SU-DHL-6 (cell line): Measurements from ENCODE around the gene AQP6.

Experiments
- H2AFZ ChIP-seq: fragments of 200-600 bp; sonication (generic); 2 replicates; pipeline ENCODE4 v1.6.1; 2014; ENCODE audit warnings: low read depth, mild to moderate bottlenecking, moderate library complexity, mixed read lengths, antibody characterized with exemption, low read length; ENCODE audit not compliant: severe bottlenecking
- H3F3A ChIP-seq: fragments of 200-600 bp; shearing (Covaris generic); 2 replicates; pipeline ENCODE4 v1.6.0; 2016; ENCODE audit warnings: antibody characterized with exemption, mild to moderate bottlenecking; ENCODE audit not compliant: insufficient read depth
- H3K27ac ChIP-seq: fragments of 200-600 bp; sonication (generic); 2 replicates; pipeline ENCODE4 v1.5.1; 2016; ENCODE audit warnings: low read depth, mild to moderate bottlenecking, low read length, moderate library complexity, mixed read lengths
- H3K27me3 ChIP-seq: fragments of 200-600 bp; sonication (generic), shearing (Covaris generic); 2 replicates; pipeline ENCODE4 v1.6.0; 2014; ENCODE audit warnings: mild to moderate bottlenecking, low read length
- H3K36me3 ChIP-seq: fragments of 200-600 bp; sonication (generic); 2 replicates; pipeline ENCODE4 v1.6.1; 2014; ENCODE audit warnings: mild to moderate bottlenecking, low read length, mixed read lengths
- H3K4me2 ChIP-seq: fragments of 300-600, 200-600 bp; shearing (Covaris generic), sonication (generic); 2 replicates; pipeline ENCODE4 v1.6.0; 2014; ENCODE audit warnings: low read length, low read depth, mild to moderate bottlenecking; ENCODE audit not compliant: poor library complexity, severe bottlenecking
- H3K4me3 ChIP-seq: fragments of 200-600 bp; sonication (generic); 2 replicates; pipeline ENCODE4 v1.5.1; 2014; ENCODE audit warnings: antibody characterized with exemption, low read length, mild to moderate bottlenecking, mixed read lengths; ENCODE audit not compliant: insufficient read depth, poor library complexity, severe bottlenecking
- H3K79me2 ChIP-seq: fragments of 200-600 bp; sonication (generic); 2 replicates; pipeline ENCODE4 v1.6.1; 2014; ENCODE audit warnings: mild to moderate bottlenecking, low read length, moderate library complexity; ENCODE audit not compliant: insufficient read depth
- H3K9ac ChIP-seq: fragments of 200-600 bp; sonication (generic); 2 replicates; pipeline ENCODE4 v1.7.0; 2014; ENCODE audit warnings: mild to moderate bottlenecking, low read length
- H3K9me2 ChIP-seq: fragments of 200-600 bp; sonication (generic); replicated peaks from 2 replicates; pipeline ENCODE4 v1.6.1; 2014; ENCODE audit warnings: low read length; ENCODE audit not compliant: insufficient read depth
- H3K9me3 ChIP-seq: fragments of 200-600 bp; sonication (generic); 2 replicates; pipeline ENCODE4 v1.6.1; 2014; ENCODE audit warnings: low read length, mixed read lengths; ENCODE audit not compliant: insufficient read depth
- H4K20me1 ChIP-seq: fragments of 200-600 bp; sonication (generic); 2 replicates; pipeline ENCODE4 v1.6.1; 2014; ENCODE audit warnings: low read depth, mild to moderate bottlenecking, antibody characterized with exemption, low read length, moderate library complexity, mixed read lengths
- CTCF ChIP-seq: fragments of 200-600 bp; sonication (generic); IDR thresholded peaks from one replicate; pipeline ENCODE4 v1.5.1; 2017; ENCODE audit warnings: antibody characterized with exemption, mild to moderate bottlenecking, low read length, moderate library complexity; ENCODE audit not compliant: insufficient read depth, poor library complexity, severe bottlenecking
- EZH2phosphoT487 ChIP-seq: fragments of 200-600 bp; sonication (generic), shearing (Covaris generic); conservative IDR thresholded peaks from 2 replicates; pipeline ENCODE4 v1.6.1; 2018; ENCODE audit warnings: mild to moderate bottlenecking, antibody characterized with exemption, low read length, moderate library complexity, mixed read lengths

The AQP6 gene

GRCh38 chr12:49974231-49974675 lies 1.5 kb downstream of the AQP6 start:
- TF ChIP-seq CTCF (no peak), EZH2phosphoT487 (no peak)
- H3K4me2 ChIP-seq: no peak overlapping the region
- H3K9ac ChIP-seq: no peak overlapping the region
- H3F3A ChIP-seq: no peaks in the 10 kb centered on the region
- no peak overlapping the region for H3K4me3 ChIP-seq
- H3K9me3 ChIP-seq: no peaks in the 10 kb centered on the region
- H4K20me1 ChIP-seq: no peaks in the 10 kb centered on the region
- no peaks in the 10 kb centered on the region for H3K27me3 ChIP-seq
- no peaks in the 10 kb centered on the region for H3K79me2 ChIP-seq
- no peaks in the 10 kb centered on the region for H3K9me2 ChIP-seq
- no peak overlapping the region for H3K27ac ChIP-seq
- H2AFZ ChIP-seq: no peak overlapping the region
- H3K36me3 ChIP-seq: no peaks in the 10 kb centered on the region

- Histone ChIP-seq H3F3A (no peaks in the 10 kb centered on the region), H3K9me2 (no peaks in the 10 kb centered on the region), H4K20me1 (no peaks in the 10 kb centered on the region), H3K27ac (no peak overlapping the region), H3K79me2 (no peaks in the 10 kb centered on the region), H3K27me3 (no peaks in the 10 kb centered on the region), H3K4me3 (no peak overlapping the region), H2AFZ (no peak overlapping the region), H3K9me3 (no peaks in the 10 kb centered on the region), H3K4me2 (no peak overlapping the region), H3K9ac (no peak overlapping the region), H3K36me3 (no peaks in the 10 kb centered on the region)
- TF ChIP-seq CTCF: no peak
- no peak for TF ChIP-seq EZH2phosphoT487
Measured at GRCh38 chr12:49974677-49975317, 2.0 kb downstream of the AQP6 start.

GRCh38 chr12:49975318-49975761 lies 2.6 kb downstream of the AQP6 start:
- H3K27me3 ChIP-seq: no peaks in the 10 kb centered on the region
- no peaks in the 10 kb centered on the region for H3K9me2 ChIP-seq
- H3K27ac ChIP-seq: no peak overlapping the region
- TF ChIP-seq CTCF (no peak), EZH2phosphoT487 (no peak)
- H3K9ac ChIP-seq: no peak overlapping the region
- H3K79me2 ChIP-seq: no peaks in the 10 kb centered on the region
- H3K36me3 ChIP-seq: no peaks in the 10 kb centered on the region
- no peak overlapping the region for H3K4me3 ChIP-seq
- no peak overlapping the region for H3K4me2 ChIP-seq
- no peak overlapping the region for H2AFZ ChIP-seq
- no peaks in the 10 kb centered on the region for H3K9me3 ChIP-seq
- no peaks in the 10 kb centered on the region for H3F3A ChIP-seq
- H4K20me1 ChIP-seq: no peaks in the 10 kb centered on the region
